Lower leg skin (tissue), 3 donors: ENCODE results near the gene PNPLA8.

Experiments used
- CTCF ChIP-seq, 3 donors: fragments of 450-650 bp; IDR thresholded peaks; one replicate each; pipeline ENCODE4 v1.5.1; 2016; ENCODE audit warnings: antibody characterized with exemption in 3 of 3, mild to moderate bottlenecking in 3 of 3, moderate library complexity in 2 of 3
- POLR2A ChIP-seq, 2 donors: fragments of 450-650 bp; IDR thresholded peaks; one replicate each; pipeline ENCODE4 v1.6.1; 2016 to 2017; ENCODE audit warnings: antibody characterized with exemption in 2 of 2, mild to moderate bottlenecking in 1 of 2, moderate library complexity in 1 of 2

- TF ChIP-seq POLR2A (IDR thresholded peaks at IDR 0.05), result no peak
- no peak for TF ChIP-seq CTCF (IDR thresholded peaks at IDR 0.05)
These were observed 479 bp downstream of the PNPLA8 start for GRCh38 chr7:108525327-108525984.
